Activated CD8-positive, alpha-beta memory T cell treated with anti-CD3 and anti-CD28 coated beads, Interleukin-2, amount 50 U/mL, for 1 hour (primary cell): ENCODE measurements around the gene UBR7.
"Not testable (repeated sequence)": the region's sequence is repeated elsewhere in the genome, so short reads cannot be mapped to it uniquely, and the experiment has no call there.

Source experiments
- DNase-seq: peaks from one replicate; pipeline ENCODE4 v3.0.0-alpha.2; 2020; ENCODE audit errors: extremely low read depth

Gene UBR7

DNA sequence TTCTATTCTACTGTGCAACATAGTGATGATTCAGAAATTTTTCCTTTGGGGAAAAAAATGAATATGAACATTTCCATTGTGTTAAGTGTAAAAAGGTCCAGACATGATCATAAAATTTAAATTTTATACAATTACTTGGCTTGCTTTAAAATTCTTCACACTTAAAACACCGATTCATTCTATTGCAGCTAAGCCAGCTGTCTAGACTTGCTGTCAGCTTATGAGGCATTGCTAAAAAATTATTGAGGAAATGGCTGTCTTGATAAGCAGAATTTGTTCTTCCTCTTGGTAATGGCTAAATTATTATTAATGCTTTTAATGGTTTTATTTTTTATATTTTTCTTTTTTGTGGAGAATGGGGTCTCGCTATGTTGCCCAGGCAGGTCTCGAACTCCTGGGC, 20.1 kb upstream of the UBR7 start:
- DNase-seq, result no peak

DNA sequence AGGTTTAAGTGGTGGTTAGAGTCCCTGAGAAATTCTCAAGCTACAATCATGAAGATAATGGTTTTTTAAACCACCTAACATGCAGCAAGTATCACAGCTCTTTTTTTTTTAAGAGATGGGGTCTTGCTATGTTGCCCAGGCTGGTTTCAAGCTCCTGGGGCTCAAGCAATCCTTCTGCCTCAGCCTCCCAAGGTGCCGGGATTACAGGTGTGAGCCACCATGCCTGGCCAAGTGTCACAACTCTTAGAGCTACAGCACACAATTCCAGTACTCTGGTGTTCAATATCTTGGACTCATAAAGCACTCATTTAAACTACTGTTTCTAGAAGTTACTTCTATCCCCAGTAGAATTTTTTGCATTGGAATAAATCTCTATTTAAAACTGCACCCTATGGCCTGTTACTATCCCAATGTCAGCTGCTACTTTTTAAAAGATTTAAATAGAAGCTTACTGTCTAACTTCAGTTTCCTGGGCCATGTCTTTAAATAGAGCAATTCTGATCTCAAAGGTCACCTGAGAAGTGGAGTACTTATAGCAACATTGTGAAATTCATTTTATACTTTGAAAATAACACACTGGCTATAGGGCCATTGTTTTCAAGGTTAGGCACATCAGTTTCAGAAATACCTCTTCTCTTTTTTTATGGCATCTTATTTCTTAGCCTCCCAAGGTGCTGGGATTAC, 11.6 kb upstream of the UBR7 start:
- no peak for DNase-seq

DNA sequence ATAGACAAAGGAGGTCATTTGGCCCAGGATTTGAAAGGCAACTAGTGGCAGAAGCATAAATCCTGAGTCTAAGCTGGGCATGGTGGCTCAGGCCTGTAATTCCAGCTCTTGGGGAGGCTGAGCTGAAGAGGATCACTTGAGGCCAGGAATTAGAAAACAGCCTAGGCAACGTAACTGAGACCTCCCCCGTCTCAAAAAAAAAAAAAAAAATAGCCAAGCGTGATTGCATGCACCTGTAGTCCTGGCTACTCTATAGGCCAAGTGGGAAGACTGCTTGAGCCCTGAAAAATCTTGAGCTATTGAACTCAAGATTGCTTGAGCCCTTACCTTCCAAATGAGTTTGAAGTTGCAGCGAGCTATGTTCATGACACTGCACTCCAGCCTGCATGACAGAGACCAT, 8.0 kb upstream of the UBR7 start:
- no peak for DNase-seq

DNA sequence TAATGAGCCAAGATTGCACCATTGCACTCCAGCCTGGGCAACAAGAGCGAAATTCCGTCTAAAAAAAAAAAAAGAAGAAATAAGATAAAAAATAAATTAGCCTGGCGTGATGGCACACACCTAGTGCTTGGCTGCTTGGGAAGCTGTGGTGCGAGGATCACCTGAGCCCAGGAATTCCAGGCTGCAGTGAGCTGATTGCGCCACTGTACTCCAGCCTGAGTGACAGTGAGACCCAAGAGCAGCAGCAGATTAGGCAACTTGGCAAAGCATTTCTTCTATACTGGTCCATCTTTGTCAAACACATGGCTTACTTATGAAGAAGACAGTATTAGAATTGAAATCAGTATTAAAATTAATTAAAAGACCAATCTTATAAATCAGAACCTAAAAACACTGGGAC, 6.5 kb upstream of the UBR7 start:
- no peak for DNase-seq

DNA sequence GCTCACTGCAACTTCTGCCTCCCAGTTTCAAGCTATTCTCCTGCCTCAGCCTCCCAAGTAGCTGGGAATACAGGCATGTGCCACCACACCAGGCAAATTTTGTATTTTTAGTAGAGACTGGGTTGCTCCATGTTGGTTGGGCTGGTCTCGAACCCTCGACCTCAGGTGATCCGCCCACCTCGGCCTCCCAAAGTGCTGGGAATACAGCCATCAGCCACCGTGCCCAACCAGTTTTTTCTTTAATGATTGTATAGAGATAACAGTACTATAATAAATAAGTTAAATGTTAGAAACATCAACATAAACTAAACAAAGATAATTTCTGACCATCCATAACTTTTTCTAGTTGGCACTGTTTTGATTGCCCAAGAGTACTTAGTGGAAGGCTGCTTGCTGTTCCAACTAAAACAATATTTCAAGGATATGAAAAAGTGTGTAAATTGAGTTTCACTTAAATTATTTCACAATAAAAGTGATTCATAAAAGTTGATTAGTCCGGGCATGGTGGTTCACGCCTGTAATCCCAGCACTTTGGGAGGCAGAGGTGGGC, 5.8 kb upstream of the UBR7 start:
- no peak for DNase-seq

DNA sequence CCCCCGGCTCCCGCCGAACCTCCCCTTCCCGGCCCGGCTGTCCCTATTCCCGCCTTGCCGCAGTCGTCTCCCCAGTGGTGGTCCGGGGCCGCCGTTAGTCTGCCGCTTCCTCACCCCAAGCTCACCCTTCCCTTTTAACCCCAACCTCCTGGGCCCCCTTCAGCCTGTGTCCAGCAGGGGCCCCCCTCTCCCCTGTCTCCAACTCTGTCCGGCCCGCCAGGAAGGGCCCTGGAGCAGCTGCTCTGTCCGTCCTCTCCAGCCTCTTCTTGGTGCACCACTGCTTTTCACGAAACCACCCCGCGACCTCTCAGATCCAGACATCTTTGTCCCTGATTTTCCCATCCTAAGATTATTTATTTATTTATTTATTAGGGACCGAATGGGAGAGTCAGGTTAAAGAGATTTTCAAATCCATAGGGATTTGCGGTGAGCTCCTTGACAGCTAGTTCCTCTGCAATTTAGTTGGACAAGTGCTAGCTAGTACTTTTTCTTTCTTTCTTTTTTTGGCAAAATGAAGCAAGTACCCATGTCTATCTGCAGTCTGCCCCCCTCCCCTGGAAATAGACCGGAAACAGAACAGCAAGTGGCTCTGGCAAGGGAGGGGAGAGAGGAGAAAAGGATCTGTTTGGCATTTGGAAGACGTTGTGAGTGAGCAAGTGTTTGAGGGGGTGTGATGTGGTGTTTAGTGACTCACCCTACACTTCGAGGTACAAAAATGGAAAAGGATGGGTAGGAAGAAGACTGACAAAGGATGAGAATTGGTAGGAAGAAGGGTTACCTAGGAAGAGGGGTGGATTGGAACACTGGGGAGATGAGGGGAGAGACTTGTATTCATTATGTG, 632 bp downstream of the UBR7 start:
- DNase-seq, result no peak

DNA sequence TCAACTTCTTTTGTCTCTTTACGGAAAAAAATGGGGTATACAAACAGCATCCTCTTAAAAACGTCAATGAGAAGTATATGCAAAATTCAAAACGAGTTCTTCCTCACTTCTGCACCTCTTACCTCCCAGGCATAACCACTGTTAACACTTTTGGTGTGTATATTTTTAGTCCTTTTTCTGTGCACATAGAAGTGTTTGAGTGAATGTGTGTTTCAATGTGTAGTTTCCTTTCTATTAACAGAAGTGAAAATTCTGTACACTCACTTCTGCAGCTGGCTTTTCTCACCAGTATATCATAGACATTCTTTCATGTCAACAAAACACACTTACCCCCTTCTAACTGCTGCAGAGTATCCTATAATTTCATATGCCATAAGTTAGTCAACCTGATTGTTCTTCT, 5.4 kb downstream of the UBR7 start:
- no peak for DNase-seq

DNA sequence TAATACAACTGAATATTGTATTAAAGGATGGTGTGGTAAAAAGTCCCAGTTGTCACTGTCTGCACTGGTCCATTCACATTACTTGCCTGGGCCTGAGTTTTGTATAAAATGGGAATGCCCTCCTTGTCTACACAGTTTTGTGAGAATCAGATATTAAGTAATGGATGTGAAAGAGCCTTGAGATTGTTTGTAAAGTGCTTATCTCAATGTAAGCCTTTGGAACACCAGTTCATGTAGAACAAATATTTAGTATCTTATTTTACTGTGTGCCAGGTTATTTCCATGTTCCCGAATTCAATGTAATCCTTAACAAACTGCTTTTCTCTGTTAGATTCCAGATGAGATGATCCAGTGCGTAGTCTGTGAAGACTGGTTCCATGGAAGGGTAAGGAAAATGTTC, 7.5 kb downstream of the UBR7 start:
- DNase-seq, result no peak

DNA sequence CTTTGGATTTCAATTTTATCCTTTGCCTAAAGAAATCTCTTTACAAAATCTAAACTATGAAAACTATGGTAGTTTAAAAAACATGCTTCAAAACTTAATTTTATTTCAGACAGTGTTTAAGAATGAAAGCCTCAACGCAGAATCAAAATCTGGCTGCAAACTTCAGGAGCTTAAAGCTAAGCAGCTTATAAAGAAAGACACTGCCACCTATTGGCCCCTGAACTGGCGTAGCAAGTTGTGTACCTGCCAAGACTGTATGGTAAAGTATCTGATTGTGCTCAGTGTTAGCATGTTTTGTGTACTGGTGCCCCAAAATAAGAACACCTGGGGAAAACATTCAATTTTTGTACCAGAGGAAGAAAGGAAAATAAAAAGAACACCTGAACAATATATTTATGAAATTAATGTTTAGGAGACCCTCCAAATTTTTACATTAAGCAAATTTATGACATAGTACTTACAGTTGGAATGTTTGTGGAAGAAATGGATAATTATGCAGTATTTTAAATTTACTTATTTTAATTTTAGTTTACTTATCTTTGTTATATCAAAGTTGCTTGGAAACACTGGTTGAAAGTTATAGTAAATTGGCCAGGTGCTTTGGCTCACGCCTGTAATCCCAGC, 12.2 kb downstream of the UBR7 start:
- DNase-seq, result peak; percentile 19

DNA sequence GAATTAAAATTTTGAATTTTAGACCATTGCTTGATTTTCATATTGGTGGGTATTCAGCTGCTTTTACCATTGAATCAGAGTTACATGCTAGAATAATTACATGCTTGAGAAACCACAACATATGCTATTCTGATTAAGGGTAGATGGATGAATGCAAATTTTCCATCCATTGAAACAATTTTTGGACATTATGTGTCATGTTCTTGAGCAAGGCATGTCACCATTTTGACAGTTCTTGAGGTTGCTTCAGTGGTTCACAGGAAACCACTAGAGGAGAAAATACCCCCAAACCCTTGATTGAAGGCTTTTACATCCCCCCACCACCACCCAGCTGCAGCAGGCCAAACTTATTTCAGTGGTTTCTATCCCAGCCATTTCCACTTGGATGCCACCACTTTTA, 13.5 kb downstream of the UBR7 start:
- DNase-seq, result no peak

DNA sequence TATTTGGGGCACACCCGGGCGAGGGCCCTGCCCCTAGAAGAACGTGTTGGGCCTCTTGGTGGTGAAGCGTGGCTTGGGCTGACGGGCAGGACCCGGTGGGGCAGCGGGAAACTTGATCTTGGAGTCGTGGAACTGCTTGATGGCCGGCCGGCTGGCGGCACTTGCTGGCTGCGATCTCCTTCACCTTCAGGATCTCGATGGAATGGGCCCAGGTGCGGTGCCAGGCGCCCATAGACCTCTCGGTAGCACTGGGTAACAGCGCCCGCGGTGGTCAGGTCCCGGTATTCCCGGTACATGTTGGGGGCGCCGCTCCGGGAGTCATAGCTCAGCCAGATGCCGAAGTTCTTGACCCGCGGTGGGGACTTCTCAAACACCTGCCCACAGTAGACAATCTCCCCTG, 16.5 kb downstream of the UBR7 start:
- no peak for DNase-seq

DNA sequence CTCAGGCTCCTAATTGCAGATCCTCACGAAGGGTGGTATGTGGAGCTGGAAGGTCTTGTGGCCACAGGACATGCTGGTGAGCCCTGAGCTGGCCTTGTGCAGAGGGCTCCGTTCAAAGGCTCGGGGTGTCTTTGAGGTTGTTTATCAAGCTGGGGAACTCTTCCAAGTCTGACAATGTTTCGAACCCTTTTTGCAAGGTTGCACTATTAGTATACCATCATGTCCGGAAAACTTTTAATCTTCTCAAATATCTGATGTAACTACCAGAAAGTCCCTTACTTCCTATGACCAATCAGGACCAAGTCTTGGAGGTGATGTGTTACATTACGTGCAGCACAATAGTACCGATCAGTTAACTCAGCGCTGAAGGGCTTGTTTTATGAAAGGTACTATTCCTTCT, 21.5 kb downstream of the UBR7 start:
- DNase-seq, result no peak

DNA sequence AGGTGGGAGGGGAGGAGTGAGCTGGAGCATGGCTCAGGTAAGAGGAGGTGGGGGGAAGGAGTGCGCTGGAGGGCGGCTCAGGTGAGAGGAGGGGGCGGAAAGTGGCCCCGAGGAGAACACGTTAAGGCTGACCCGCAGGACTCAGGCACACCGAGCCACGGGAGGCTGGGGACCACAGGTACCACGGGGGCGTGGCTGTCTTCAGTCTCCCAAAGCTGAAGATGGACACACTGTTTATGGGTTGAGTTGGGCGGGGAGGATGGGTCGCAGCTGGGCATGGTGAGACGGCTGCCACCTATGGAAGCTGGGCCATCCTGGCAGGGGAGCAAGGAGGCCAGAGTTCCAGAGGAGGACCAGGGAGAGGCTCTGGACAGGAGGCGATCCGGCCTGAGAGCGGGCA, 23.5 kb downstream of the UBR7 start:
- no peak for DNase-seq

DNA sequence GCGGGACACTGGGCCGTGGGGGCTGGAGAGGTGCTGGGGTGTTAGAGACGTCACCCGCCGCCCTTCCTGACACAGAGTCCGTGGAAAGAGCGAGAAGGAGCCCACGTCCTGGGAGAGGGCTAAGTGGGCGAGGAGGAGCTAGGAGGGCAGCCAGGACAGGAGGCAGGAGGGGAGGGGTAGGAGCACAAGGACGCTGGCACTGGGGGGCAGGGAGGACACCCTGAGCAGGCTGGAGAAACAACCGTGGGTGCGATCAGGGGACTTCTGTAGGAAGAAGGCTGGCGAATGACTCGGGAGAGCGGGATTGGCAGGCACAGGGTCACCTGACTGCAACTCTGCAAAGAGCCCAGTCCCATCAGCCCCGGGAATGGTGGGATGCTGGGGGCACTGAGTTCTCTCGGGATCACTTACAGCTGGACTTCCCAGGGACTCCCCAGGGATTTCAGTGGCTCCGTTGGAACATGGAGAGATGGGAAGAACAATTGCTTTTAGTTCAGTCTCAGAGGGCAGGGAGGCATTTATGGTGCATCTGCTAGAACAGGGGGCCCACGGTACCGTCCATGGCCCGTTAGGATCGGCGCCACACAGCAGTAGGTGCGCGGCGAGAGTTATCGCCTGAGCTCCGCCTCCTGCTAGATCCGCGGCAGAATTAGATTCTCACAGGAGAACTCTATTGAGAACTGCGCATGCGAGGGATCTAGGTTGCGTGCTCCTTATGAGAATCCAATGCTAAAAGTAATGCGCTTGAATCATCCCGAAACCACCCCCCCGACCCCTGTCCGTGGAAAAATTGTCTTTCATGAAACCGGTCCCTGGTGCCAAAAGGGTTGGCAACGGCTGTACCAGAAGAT, 24.3 kb downstream of the UBR7 start:
- DNase-seq, result no peak

DNA sequence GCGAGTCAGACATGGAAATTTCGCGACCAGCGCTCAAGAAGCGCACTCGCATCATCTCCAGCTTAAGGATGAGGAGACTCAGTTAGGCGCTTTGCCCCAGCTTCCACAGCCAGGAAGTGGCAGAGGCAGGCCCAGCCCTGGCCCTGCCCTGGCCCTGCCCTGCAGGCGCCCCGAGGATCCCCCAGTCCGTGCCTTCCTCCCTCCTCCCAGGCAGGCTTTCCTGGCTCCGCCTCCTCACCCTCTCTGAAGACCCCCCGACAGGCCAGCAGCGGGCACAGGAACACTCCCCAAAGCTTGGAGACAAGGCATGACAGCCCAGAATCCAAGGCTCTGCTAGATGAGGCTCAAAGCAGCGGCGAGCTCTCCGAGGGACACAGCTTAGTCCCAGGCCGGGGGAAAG, 25.1 kb downstream of the UBR7 start:
- no peak for DNase-seq

DNA sequence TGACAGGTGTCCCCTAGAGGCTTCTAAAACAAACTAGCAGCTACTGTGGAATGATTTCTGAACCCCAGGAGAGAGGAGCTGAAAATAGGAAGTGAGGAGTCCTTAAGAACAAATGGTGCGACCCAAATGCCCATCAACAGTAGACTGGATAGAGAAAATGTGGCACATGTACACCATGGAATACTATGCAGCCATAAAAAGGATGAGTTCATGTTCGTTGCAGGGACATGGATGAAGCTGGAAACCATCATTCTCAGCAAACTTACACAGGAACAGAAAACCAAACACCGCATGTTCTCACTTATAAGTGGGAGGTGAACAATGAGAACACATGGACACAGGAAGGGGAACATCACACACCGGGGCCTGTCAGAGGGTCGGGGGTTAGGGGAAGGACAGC, 26.0 kb downstream of the UBR7 start:
- not testable (repeated sequence) for DNase-seq

DNA sequence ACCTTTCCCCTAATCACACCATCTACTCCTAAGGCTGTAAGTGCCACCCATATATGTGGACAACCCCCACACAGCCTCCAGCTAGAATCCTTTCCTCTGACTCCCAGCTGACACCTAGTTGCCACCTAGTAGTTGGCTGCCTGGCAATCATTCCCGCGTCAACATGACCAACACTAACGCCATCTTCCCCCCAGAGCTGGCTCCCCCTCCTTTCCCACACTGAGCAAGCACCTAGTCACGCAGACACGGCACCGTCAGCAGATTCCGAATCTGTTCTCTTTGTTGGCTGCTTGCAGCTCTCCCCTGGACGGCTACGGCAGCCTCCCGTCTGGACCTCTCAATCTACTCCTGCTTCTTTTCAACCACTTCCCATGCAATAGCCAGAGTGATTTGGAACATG, 27.7 kb downstream of the UBR7 start:
- DNase-seq, result no peak

DNA sequence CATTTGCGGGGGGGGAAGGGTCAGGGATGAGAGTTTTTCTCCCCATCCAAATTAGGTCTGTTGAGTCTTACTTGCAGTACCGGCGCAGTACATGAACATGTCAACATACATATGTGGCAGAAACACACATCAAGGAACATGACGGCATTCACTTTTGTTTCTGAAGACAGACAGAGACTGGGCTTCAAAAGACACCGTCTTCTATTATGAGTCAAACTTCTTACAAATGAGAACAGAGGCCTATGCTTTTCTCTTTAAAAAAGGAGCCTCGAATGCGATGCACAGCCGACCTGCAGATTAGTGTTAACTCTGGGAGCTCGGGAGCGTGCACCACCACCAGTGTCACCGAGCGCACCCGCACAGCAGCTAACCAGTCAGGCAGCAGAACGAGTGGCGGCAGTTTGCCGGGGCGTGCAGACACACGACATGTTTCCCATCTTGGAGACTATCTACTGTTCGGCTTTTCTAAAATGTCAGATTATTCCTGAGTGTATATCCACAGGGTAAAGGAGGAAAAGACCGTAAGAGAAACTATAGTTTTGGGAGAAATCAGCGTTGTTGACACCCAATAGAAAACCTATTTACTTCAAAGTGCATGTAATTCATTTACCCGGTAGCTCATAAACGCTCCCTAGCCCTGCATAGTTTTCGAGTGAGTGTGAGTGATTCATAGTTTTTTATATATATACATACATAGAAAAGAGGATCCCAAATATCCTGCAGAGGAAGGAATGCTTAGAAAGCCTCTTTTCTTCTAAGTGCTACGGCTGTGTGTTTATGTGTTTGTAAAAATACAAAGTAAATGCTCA, 33.0 kb downstream of the UBR7 start:
- DNase-seq, result no peak

DNA sequence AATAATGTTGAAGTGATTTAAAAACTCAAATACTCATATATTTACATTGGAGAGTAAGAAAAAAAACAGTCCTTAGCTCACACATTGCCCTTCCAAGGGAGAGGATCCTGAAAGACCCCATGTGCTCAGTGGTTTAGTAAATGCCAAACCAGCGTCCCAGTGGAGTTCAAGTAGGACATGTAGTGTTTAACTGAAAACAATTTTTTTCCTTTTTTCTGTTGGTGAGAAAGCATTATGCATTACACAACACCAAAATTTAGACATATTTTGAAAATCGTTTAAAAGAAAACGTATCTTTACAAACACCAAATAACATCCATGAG, 33.6 kb downstream of the UBR7 start:
- DNase-seq, result no peak

DNA sequence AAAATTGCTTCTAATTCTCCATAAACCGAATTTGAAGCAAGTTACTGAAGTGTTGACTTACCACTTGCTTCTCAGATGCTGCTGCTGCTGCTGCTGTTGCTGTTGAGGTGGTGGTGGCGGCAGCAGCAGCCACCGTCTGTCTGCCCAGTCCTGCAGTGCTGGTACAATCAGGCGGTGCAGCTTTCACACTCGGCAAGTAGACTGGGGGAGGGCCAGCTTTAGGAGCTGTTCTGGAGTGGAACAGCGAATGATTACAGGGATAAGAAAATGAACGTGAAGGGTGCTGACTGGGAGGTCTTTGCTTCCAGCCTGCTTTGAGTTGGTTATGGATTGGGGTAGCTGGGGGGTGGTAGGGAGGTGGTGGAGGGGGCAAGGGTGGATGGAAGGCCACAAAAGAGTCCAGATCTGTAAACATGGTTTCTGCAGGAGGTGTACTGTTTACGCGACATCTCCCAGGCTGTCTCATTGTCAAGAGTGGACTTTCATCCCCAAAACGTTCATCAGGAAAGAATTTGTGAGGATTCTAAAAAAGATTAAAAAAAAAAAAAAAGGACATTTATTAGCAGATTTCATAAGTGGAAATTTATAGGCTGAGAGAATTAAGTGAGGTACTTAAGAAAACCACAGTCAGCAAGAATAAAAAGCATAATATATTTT, 38.8 kb downstream of the UBR7 start:
- no peak for DNase-seq

DNA sequence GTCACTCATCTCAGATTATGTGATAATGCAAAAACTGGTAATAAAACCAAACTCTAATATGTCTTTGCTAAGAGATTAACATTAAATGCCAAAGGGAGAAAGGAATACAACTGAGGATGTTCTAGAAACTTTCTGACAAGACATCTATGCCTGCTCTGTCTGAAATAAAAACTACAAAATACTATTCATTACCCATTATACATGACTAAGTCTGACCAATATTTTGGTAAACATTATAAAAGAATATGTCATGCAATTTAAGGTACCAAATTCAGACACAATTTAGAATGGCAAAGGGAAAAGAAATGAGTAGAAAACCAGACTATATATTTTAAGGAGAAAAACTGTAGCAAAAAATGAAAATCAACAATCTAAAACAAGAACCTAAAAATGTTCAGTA, 39.5 kb downstream of the UBR7 start:
- DNase-seq, result no peak
